ENCODE results near the gene KIF12.

KIF12 gene

GRCh38 chr9:114123031-114123977, 24.2 kb upstream of the KIF12 start:
- no peaks in the 10 kb centered on the region for H3K27me3 ChIP-seq (ENCODE audit: insufficient read depth, low read length, poor library complexity)
- TF ChIP-seq CTCF (IDR thresholded peaks at IDR 0.05; ENCODE audit: borderline replicate concordance, extremely low read depth, low read length, poor library complexity, severe bottlenecking) (no peak), EZH2 (IDR thresholded peaks at IDR 0.05; ENCODE audit: borderline replicate concordance, low read depth, low read length, severe bottlenecking) (no peak)
- no peaks in the 10 kb centered on the region for H3K79me2 ChIP-seq (ENCODE audit: insufficient read depth, low read length)
- no peaks in the 10 kb centered on the region for H3K9me3 ChIP-seq (ENCODE audit: insufficient read depth, low read length, severe bottlenecking)
- H2AFZ ChIP-seq (ENCODE audit: low read depth, low read length), result no peak overlapping the region
- H3K9ac ChIP-seq (ENCODE audit: low read depth, low read length), result no peak overlapping the region
- H3K4me3 ChIP-seq (ENCODE audit: low read depth in 1 of 2, low read length in 2 of 2), result no peak overlapping the region
- H3K27ac ChIP-seq (ENCODE audit: low read length), result no peak overlapping the region
- no peaks in the 10 kb centered on the region for H4K20me1 ChIP-seq (ENCODE audit: insufficient read depth, low read length)
- H3K4me1 ChIP-seq (ENCODE audit: insufficient read depth, low read length), result no peaks in the 10 kb centered on the region
- H3K36me3 ChIP-seq (ENCODE audit: insufficient read depth, low read length), result no peaks in the 10 kb centered on the region
- ATAC-seq (ENCODE audit: insufficient read depth, low read depth) (no peak), DNase-seq (no peak)
- H3K4me2 ChIP-seq (ENCODE audit: insufficient read depth, low read length), result no peak overlapping the region

GRCh38 chr9:114122136-114123027, 23.3 kb upstream of the KIF12 start:
- H3K4me2 ChIP-seq (ENCODE audit: insufficient read depth, low read length), result no peak overlapping the region
- H3K4me3 ChIP-seq (ENCODE audit: low read depth in 1 of 2, low read length in 2 of 2), result no peak overlapping the region
- H3K27me3 ChIP-seq (ENCODE audit: insufficient read depth, low read length, poor library complexity), result peaks cover 4% of the 10 kb centered on the region
- no peaks in the 10 kb centered on the region for H3K4me1 ChIP-seq (ENCODE audit: insufficient read depth, low read length)
- no peaks in the 10 kb centered on the region for H4K20me1 ChIP-seq (ENCODE audit: insufficient read depth, low read length)
- no peaks in the 10 kb centered on the region for H3K79me2 ChIP-seq (ENCODE audit: insufficient read depth, low read length)
- no peak overlapping the region for H3K9ac ChIP-seq (ENCODE audit: low read depth, low read length)
- no peak overlapping the region for H2AFZ ChIP-seq (ENCODE audit: low read depth, low read length)
- H3K27ac ChIP-seq (ENCODE audit: low read length), result no peak overlapping the region
- DNase-seq (no peak), ATAC-seq (ENCODE audit: insufficient read depth, low read depth) (no peak)
- TF ChIP-seq EZH2 (IDR thresholded peaks at IDR 0.05; ENCODE audit: borderline replicate concordance, low read depth, low read length, severe bottlenecking), result no peak
- TF ChIP-seq CTCF (IDR thresholded peaks at IDR 0.05; ENCODE audit: borderline replicate concordance, extremely low read depth, low read length, poor library complexity, severe bottlenecking), result no peak
- H3K9me3 ChIP-seq (ENCODE audit: insufficient read depth, low read length, severe bottlenecking), result no peaks in the 10 kb centered on the region
- H3K36me3 ChIP-seq (ENCODE audit: insufficient read depth, low read length), result no peaks in the 10 kb centered on the region

DNA sequence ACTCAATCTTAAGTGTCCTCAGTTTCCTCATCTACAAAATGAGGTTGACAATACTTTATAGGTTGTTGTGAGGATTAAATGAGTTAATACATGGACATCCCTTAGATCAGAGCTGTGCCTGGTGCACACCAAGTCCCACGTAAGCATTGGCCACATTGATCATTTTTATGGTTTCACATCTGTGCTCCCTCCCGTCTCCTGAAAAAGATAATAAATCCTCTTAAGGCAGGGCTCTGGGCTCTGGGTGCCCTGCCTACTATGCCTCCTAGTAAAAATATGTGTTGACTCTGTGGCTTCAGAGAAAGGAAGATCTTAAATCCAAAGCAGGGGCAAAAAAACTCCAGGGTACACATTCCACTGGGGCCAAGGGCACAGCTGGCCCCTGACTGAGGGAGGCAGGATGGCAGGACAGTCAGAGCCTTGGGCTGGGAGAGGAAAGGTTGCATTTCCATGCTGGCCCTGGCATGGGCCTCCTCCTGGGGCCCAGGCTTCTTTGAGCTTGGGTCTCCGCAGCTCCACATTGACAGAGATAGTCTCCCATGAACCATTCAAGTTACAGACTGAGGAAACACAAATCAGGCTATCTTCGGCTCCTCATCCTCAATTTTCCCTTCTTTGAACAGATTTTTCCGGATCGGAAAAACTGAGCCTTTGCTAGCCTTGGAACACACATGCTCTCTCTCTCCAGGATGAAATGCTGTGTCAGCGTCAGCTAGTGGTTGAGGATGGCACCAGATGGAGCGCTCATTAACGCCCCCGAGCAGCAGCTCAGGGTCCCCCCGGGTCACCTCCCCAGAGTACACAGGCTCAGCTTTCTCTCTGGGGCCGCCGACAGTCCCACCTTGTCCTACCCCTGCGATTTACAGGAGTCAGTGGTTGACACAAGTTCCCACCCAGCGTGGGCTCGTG, 22.4 kb upstream of the KIF12 start:
- no peaks in the 10 kb centered on the region for H3K9me3 ChIP-seq (ENCODE audit: insufficient read depth, low read length, severe bottlenecking)
- ATAC-seq (ENCODE audit: insufficient read depth, low read depth) (no peak), DNase-seq (no peak)
- H3K4me2 ChIP-seq (ENCODE audit: insufficient read depth, low read length), result no peak overlapping the region
- no peak overlapping the region for H2AFZ ChIP-seq (ENCODE audit: low read depth, low read length)
- peaks cover 4% of the 10 kb centered on the region for H3K27me3 ChIP-seq (ENCODE audit: insufficient read depth, low read length, poor library complexity)
- no peak overlapping the region for H3K9ac ChIP-seq (ENCODE audit: low read depth, low read length)
- H4K20me1 ChIP-seq (ENCODE audit: insufficient read depth, low read length), result no peaks in the 10 kb centered on the region
- no peaks in the 10 kb centered on the region for H3K79me2 ChIP-seq (ENCODE audit: insufficient read depth, low read length)
- no peak overlapping the region for H3K27ac ChIP-seq (ENCODE audit: low read length)
- H3K4me3 ChIP-seq (ENCODE audit: low read depth in 1 of 2, low read length in 2 of 2), result no peak overlapping the region
- TF ChIP-seq CTCF (IDR thresholded peaks at IDR 0.05; ENCODE audit: borderline replicate concordance, extremely low read depth, low read length, poor library complexity, severe bottlenecking) (no peak), EZH2 (IDR thresholded peaks at IDR 0.05; ENCODE audit: borderline replicate concordance, low read depth, low read length, severe bottlenecking) (no peak)
- H3K4me1 ChIP-seq (ENCODE audit: insufficient read depth, low read length), result no peaks in the 10 kb centered on the region
- no peaks in the 10 kb centered on the region for H3K36me3 ChIP-seq (ENCODE audit: insufficient read depth, low read length)
